Ovary (tissue), 3 donors: ENCODE data around the gene MARS1.

Experiments
- CTCF ChIP-seq, 3 donors: fragments of 450-650 bp in 2 of 3; fragments of 200-600 bp in 1 of 3; IDR thresholded peaks; one replicate each; pipeline versions ENCODE4 v1.5.1 to v1.8.0; 2016 to 2022; ENCODE audit warnings: antibody characterized with exemption in 3 of 3, mild to moderate bottlenecking in 1 of 3
- EP300 ChIP-seq: sonication (generic); formaldehyde crosslinking; IDR thresholded peaks from one replicate; pipeline ENCODE4 v1.6.1; 2017; ENCODE audit warnings: antibody characterized with exemption
- POLR2A ChIP-seq: fragments of 450-650 bp; IDR thresholded peaks from one replicate; pipeline ENCODE4 v1.6.1; 2017; ENCODE audit warnings: antibody characterized with exemption, mild to moderate bottlenecking, moderate library complexity
- donor health status: DM: no; HTN: no; CAD: no.

GRCh38 chr12:57511161-57511560 is 23.3 kb downstream of the MARS1 start:
- TF ChIP-seq CTCF (IDR thresholded peaks at IDR 0.05) (no peak), EP300 (no peak), POLR2A (no peak)
